Measurements from ENCODE around the gene ABAT.

DNA sequence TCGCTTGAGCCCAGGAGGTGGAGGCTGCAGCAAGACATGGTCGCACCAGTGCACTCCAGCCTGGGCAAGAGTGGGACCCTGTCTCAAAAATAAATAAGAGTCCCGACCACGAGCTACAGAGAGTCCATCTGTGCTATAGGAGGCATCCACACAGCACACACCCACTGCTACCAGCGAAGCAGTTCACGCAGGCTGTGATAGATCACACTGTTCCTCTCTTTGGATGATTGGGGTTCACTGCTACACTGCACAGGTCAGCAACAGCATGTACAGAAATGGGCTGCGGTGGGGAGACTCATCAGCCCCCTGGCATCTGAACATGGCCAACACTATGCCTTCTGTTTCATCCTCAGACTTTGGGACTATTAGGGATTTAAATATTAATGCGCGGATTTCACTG is 157.0 kb downstream of the ABAT start:
- TF ChIP-seq, protein P1, sequence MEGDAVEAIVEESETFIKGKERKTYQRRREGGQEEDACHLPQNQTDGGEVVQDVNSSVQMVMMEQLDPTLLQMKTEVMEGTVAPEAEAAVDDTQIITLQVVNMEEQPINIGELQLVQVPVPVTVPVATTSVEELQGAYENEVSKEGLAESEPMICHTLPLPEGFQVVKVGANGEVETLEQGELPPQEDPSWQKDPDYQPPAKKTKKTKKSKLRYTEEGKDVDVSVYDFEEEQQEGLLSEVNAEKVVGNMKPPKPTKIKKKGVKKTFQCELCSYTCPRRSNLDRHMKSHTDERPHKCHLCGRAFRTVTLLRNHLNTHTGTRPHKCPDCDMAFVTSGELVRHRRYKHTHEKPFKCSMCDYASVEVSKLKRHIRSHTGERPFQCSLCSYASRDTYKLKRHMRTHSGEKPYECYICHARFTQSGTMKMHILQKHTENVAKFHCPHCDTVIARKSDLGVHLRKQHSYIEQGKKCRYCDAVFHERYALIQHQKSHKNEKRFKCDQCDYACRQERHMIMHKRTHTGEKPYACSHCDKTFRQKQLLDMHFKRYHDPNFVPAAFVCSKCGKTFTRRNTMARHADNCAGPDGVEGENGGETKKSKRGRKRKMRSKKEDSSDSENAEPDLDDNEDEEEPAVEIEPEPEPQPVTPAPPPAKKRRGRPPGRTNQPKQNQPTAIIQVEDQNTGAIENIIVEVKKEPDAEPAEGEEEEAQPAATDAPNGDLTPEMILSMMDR (IDR thresholded peaks at IDR 0.05), result no peak
- TF ChIP-seq ZFX (IDR thresholded peaks at IDR 0.05; ENCODE audit: borderline replicate concordance), result no peak
